Skeletal muscle tissue (tissue), 4 donors: ENCODE data around the gene MITF. TPM values are rescaled to one million over a fixed set of nuclear protein-coding genes. Genes with fewer than 3 reads are reported as not detected.

ENCODE experiments used
- H3K27ac ChIP-seq: one replicate; pipeline ENCODE4 v1.7.0; 2013; ENCODE audit warnings: mild to moderate bottlenecking, low read depth, low read length, inconsistent platforms
- H3K27me3 ChIP-seq, 3 donors: one replicate each; pipeline ENCODE4 v1.7.0; 2013; ENCODE audit warnings: low read length in 3 of 3; ENCODE audit not compliant: control insufficient read depth in 3 of 3, insufficient read depth in 3 of 3
- H3K36me3 ChIP-seq, 3 donors: one replicate each; pipeline ENCODE4 v1.7.0; 2013; ENCODE audit warnings: low read length in 3 of 3; ENCODE audit not compliant: control insufficient read depth in 3 of 3, insufficient read depth in 3 of 3
- H3K4me1 ChIP-seq, 3 donors: one replicate each; pipeline ENCODE4 v1.7.0; 2013; ENCODE audit warnings: low read length in 3 of 3, mild to moderate bottlenecking in 3 of 3; ENCODE audit not compliant: control insufficient read depth in 3 of 3, insufficient read depth in 3 of 3
- H3K4me3 ChIP-seq, 3 donors: one replicate each; pipeline ENCODE4 v1.7.0; 2013; ENCODE audit warnings: low read length in 3 of 3
- H3K9ac ChIP-seq, 3 donors: one replicate each; pipeline ENCODE4 v1.7.0; 2013; ENCODE audit warnings: low read length in 3 of 3, mild to moderate bottlenecking in 3 of 3, moderate library complexity in 2 of 3, low read depth in 1 of 3
- H3K9me3 ChIP-seq, 3 donors: one replicate each; pipeline ENCODE4 v1.7.0; 2013; ENCODE audit warnings: low read length in 3 of 3; ENCODE audit not compliant: control insufficient read depth in 3 of 3
- total RNA-seq: library from RNA; depleted of rRNA; stranded (reverse); fragments of >200 nt; gene quantifications from one replicate; pipeline ENCODE4 v1.2.3, GENCODE V29; 2014
- donor health status: Osteomylitis.

The MITF gene
- total RNA-seq, 1 donor from 2014 or later, result 11.0 TPM

DNA sequence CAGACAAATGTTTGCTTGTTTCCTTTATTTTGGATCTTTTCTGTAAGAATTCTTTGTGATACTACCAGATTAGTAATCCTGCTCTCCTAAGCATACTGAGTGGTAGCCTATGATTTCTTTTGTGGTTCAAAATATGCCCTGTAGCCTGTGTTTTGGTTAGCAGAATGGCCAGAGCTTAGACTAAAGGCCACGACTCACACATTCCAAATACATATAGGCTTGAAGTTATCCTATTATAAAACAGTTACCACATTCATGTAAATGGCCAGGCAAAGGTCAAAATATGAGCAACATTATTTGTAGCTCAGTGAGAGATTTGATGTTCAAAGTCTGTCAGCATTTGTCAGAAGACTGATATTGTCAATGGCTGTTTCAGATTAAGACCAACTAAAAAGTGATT, 84.5 kb downstream of the MITF start:
- Histone ChIP-seq H3K9ac (no peak overlapping the region), H3K36me3 (no peaks in the 10 kb centered on the region), H3K27me3 (no peaks in the 10 kb centered on the region), H3K4me1 (peaks cover 11 to 32% (median 22%) of the 10 kb centered on the region in 3 donors), H3K27ac (no peak overlapping the region), H3K4me3 (no peak overlapping the region), H3K9me3 (no peaks in the 10 kb centered on the region)

- Histone ChIP-seq H3K36me3 (no peaks in the 10 kb centered on the region), H3K9ac (no peak overlapping the region), H3K4me1 (peaks cover 0 to 18% (median 17%) of the 10 kb centered on the region in 3 donors), H3K27me3 (no peaks in the 10 kb centered on the region), H3K4me3 (no peak overlapping the region), H3K9me3 (no peaks in the 10 kb centered on the region), H3K27ac (no peak overlapping the region)
Observed at GRCh38 chr3:69825446-69825845, 86.2 kb downstream of the MITF start.

DNA sequence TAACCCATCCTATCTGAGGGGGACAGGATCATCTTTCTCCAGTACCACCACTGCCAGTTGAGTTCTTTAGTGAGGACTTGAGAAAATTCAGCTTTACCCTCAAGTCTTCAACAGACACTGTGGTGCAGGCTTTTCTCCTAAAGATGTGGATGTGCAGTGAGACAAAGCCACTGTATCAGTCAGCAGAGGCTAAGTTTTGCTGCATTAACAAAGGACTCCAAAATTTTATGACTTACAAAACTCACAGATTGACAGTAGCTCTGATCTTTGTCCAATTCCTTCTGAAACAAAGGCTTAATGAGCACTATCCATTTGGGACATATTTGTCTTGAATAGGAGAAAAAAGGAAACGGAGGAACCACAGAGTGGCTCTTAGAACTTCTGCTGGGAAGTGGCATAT, 87.9 kb downstream of the MITF start:
- H3K4me3 ChIP-seq, result no peak overlapping the region
- no peak overlapping the region for H3K27ac ChIP-seq
- H3K27me3 ChIP-seq, result no peaks in the 10 kb centered on the region
- H3K9ac ChIP-seq, result no peak overlapping the region
- no peaks in the 10 kb centered on the region for H3K36me3 ChIP-seq
- peaks cover 0 to 9% (median 9%) of the 10 kb centered on the region in 3 donors for H3K4me1 ChIP-seq
- no peaks in the 10 kb centered on the region for H3K9me3 ChIP-seq

DNA sequence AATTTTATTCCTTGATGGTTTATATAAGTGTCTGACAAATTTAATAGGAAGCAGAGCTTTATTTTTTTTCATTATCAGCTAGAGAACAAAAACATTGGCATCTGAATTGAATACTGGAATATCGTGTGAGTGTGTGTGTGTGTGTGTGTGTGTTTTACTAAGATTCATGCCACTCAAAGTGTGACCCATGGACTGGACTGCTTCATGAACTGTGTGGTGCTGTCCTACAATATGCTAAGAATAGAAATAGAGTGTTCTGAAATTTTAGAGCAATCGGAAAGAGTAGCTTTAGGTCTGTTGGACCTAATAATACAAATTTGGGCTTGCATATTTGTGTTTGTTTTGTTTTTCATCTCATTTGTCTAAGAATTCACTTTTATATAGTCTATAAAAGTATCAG, 89.6 kb downstream of the MITF start:
- Histone ChIP-seq H3K36me3 (no peaks in the 10 kb centered on the region), H3K27ac (no peak overlapping the region), H3K27me3 (no peaks in the 10 kb centered on the region), H3K9me3 (no peaks in the 10 kb centered on the region), H3K4me1 (peaks cover 0 to 9% (median 5%) of the 10 kb centered on the region in 3 donors), H3K9ac (no peak overlapping the region), H3K4me3 (no peak overlapping the region)

DNA sequence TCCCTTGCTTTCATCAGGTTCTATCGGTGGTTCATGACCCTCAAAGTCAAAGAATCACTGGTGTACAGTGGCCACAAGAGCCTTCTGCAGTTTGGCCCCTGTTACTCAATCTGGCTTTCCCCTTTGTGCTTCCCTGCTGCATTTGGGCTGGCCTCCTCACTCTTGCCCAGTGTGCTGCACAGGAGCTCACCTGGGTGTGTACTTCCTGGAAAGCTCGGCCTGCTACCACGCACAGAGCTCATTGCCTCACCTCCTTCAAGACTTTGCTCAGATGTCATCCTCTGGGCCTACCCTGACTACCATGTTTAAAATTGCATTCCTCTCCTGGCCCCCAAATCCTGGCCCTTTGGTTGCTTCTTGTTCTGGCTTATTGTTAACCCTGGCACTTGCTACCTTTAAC, 90.9 kb downstream of the MITF start:
- H3K4me1 ChIP-seq, result peaks cover 0 to 9% (median 0%) of the 10 kb centered on the region in 3 donors
- no peaks in the 10 kb centered on the region for H3K36me3 ChIP-seq
- H3K9me3 ChIP-seq, result no peaks in the 10 kb centered on the region
- no peak overlapping the region for H3K9ac ChIP-seq
- no peak overlapping the region for H3K4me3 ChIP-seq
- no peak overlapping the region for H3K27ac ChIP-seq
- no peaks in the 10 kb centered on the region for H3K27me3 ChIP-seq

- Histone ChIP-seq H3K36me3 (no peaks in the 10 kb centered on the region), H3K4me3 (no peak overlapping the region), H3K9ac (no peak overlapping the region), H3K27ac (no peak overlapping the region), H3K4me1 (peaks cover 0 to 10% (median 1%) of the 10 kb centered on the region in 3 donors), H3K9me3 (no peaks in the 10 kb centered on the region), H3K27me3 (no peaks in the 10 kb centered on the region)
Observed at GRCh38 chr3:69831737-69832136, 92.5 kb downstream of the MITF start.

DNA sequence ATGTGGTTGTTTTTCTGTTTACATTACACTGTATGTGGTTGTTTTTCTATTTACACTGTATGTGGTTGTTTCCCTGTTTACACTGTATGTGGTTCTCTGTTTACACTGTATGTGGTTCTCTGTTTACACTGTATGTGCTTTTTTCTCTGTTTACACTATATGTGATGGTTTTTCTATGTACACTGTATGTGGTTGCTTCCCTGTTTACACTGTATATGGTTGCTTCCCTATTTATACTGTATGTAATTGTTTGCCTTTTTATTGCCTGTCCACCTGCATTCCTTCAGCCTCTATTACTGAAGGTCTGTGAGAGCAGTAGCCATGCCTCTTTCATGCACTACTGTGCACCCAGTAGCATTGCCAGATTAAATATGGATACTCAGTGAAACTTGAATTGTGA, 94.3 kb downstream of the MITF start:
- Histone ChIP-seq H3K9me3 (no peaks in the 10 kb centered on the region), H3K9ac (no peak overlapping the region), H3K27me3 (no peaks in the 10 kb centered on the region), H3K36me3 (no peaks in the 10 kb centered on the region), H3K4me3 (no peak overlapping the region), H3K4me1 (peaks cover 8 to 17% (median 9%) of the 10 kb centered on the region in 3 donors), H3K27ac (no peak overlapping the region)

DNA sequence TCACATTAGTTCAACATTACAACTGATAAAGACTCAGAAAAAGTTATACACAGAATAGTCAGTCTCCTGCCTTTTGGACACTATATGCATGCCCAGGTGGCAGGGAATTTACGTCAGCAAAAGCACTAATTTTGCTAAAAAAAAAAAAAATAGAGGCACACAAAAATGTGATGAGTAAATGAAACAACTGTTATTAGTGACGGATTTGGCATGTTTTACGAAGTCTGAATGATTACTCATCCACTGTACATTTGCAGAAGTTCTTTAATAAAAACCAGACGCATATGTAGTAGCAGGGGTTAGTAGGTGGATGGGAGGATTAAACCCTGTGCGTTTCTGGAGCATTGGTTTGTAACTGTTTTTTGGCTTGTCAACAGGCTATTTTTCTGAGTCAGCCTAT, 99.0 kb downstream of the MITF start:
- H3K9me3 ChIP-seq, result no peaks in the 10 kb centered on the region
- peaks cover 14 to 21% (median 16%) of the 10 kb centered on the region in 3 donors for H3K4me1 ChIP-seq
- no peaks in the 10 kb centered on the region for H3K36me3 ChIP-seq
- H3K4me3 ChIP-seq, result no peak overlapping the region
- H3K27me3 ChIP-seq, result no peaks in the 10 kb centered on the region
- H3K27ac ChIP-seq, result no peak overlapping the region
- H3K9ac ChIP-seq, result no peak overlapping the region

DNA sequence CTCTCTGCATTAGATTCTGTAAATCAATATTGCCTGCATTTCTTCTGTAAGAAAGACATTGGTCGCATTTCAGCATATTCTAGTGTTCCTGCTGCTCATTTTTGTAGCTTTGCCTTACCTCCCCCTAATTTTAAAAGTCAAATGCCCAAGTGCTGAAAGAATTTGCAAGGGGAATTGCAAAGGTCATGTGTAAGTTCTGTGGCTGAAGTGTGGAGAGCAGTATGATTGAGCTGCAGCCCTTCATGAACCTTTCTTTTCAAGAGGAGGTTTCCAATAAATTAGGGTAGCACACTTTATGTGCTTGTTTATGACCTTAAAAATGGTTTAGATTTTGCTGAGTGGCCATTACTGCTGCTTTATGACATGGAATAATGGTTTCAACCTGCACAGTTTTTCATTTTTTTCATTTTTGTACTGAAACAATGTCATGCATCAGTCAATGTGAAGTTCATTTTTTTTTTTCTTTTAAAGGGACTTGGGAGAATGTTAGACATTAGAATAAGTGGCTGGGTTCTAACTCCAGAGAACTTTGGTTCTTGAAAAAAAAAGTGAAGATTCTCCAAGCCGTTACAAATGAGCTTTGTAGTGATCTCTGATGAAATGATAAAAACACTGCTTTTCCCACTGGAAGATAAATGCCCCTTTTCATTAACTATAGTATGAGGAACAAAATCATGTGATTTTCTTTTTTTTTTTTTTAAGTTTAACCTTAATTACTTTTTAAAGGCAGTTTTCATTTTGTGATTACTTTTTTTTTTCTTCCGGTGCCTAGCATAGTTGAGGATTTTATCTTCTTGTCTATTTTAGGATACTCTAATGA, 99.6 kb downstream of the MITF start:
- Histone ChIP-seq H3K27me3 (no peaks in the 10 kb centered on the region), H3K9me3 (no peaks in the 10 kb centered on the region), H3K9ac (no peak overlapping the region), H3K4me3 (no peak overlapping the region), H3K36me3 (no peaks in the 10 kb centered on the region), H3K27ac (no peak overlapping the region), H3K4me1 (peaks cover 14 to 21% (median 16%) of the 10 kb centered on the region in 3 donors)

DNA sequence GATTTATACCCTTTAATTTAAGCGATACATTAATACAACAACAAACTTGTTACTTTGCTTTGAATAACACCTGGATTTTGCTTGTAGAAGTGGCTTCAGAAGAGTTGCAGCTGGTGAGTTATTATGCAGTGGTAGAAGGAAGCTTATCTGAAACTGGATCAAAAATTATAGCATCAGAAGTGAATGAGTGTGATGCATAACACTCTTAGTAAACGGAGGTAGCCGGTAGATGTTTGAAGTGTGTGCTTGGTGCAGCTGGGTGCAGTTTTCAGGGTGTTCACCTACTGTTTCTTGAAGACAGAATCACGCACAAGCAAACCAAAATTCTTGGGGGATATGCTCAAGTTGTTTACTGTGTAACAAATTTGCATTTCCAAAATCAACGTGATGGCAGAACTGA, 103.1 kb downstream of the MITF start:
- no peak overlapping the region for H3K27ac ChIP-seq
- no peaks in the 10 kb centered on the region for H3K27me3 ChIP-seq
- H3K4me3 ChIP-seq, result no peak overlapping the region
- no peak overlapping the region for H3K9ac ChIP-seq
- no peaks in the 10 kb centered on the region for H3K9me3 ChIP-seq
- H3K4me1 ChIP-seq, result peaks cover 6 to 16% (median 16%) of the 10 kb centered on the region in 3 donors
- no peaks in the 10 kb centered on the region for H3K36me3 ChIP-seq
